ENCODE data around the gene WDR19.

- TF ChIP-seq, protein P1, sequence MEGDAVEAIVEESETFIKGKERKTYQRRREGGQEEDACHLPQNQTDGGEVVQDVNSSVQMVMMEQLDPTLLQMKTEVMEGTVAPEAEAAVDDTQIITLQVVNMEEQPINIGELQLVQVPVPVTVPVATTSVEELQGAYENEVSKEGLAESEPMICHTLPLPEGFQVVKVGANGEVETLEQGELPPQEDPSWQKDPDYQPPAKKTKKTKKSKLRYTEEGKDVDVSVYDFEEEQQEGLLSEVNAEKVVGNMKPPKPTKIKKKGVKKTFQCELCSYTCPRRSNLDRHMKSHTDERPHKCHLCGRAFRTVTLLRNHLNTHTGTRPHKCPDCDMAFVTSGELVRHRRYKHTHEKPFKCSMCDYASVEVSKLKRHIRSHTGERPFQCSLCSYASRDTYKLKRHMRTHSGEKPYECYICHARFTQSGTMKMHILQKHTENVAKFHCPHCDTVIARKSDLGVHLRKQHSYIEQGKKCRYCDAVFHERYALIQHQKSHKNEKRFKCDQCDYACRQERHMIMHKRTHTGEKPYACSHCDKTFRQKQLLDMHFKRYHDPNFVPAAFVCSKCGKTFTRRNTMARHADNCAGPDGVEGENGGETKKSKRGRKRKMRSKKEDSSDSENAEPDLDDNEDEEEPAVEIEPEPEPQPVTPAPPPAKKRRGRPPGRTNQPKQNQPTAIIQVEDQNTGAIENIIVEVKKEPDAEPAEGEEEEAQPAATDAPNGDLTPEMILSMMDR (IDR thresholded peaks at IDR 0.05) = no peak
- TF ChIP-seq POLR2A (IDR thresholded peaks at IDR 0.05) = no peak
These were observed 22.2 kb downstream of the WDR19 start for GRCh38 chr4:39204543-39204942.

Data from suprapubic skin (tissue), 3 donors.